Mucosa of descending colon (tissue), 3 donors: ENCODE measurements around the gene POLR2L. TPM values are rescaled to one million over a fixed set of nuclear protein-coding genes. Genes with fewer than 3 reads are reported as not detected.

Experiments used
- ATAC-seq: fragments of 200-7000 bp; cut with Tn5 transposase; one replicate; pipeline ENCODE4 v1.9.1; 2020; ENCODE audit warnings: mild to moderate bottlenecking, moderate library complexity
- DNase-seq, 3 donors: peaks; one replicate each; pipeline ENCODE4 v3.0.0-alpha.2; 2020
- H3K36me3 ChIP-seq: fragments of 200-600 bp; one replicate; pipeline ENCODE4 v1.8.0; 2021; ENCODE audit warnings: low read depth, mild to moderate bottlenecking
- H3K4me1 ChIP-seq: fragments of 200-600 bp; one replicate; pipeline ENCODE4 v1.8.0; 2021; ENCODE audit warnings: low read depth, mild to moderate bottlenecking
- H3K4me3 ChIP-seq: fragments of 200-600 bp; one replicate; pipeline ENCODE4 v1.8.0; 2021; ENCODE audit warnings: mild to moderate bottlenecking
- H3K9me3 ChIP-seq: fragments of 200-600 bp; one replicate; pipeline ENCODE4 v1.8.0; 2021; ENCODE audit warnings: mild to moderate bottlenecking
- CTCF ChIP-seq: fragments of 200-600 bp; IDR thresholded peaks from one replicate; pipeline ENCODE4 v1.8.0; 2022; ENCODE audit warnings: antibody characterized with exemption, mild to moderate bottlenecking
- intact Hi-C, 2 donors: fragments of 100-400 bp; cut with DNase I in 1 of 2; cut with micrococcal nuclease in 1 of 2; formaldehyde crosslinking; loops; one replicate each; pipeline versions ENCODE4 v1.11.0 to v1.11.1; 2022; cut with DNase I, micrococcal nuclease
- total RNA-seq, 3 donors: library from RNA; stranded (reverse); fragmentation: NEBNext Ultra II Directional in 2 of 3; extraction: Animal tissue kit (Norgen Biotek cat#: 25700) in 2 of 3; gene quantifications; one replicate each; pipeline versions ENCODE4 v1.2.1 to v1.2.4, GENCODE V29; 2021 to 2023
- donor health status: DM: no; HTN: no; CAD: no; lungs with moderate emphysema.
- donor health status: DM: no; HTN: no; CAD: no.
- donor health status: DM: no; HTN: yes; CAD: no.

POLR2L gene
- total RNA-seq, 3 donors from 2014 or later: 67.1 to 86.8 (median 82.1) TPM

GRCh38 chr11:827897-828192 is 14.5 kb downstream of the POLR2L start, which contains the start of gene CRACR2B:
TSS of gene CRACR2B (plus strand) at chr11:827919. CDS start at chr11:828608, 689 bp downstream.
- no peaks in the 10 kb centered on the region for H3K9me3 ChIP-seq
- DNase-seq: peak; percentile 78 to 86 (median 84)
- no peak for ATAC-seq
- peak within 1 kb of the TSS; percentile 21 for H3K4me3 ChIP-seq
- no peak for TF ChIP-seq CTCF
- no peaks in the 10 kb centered on the region for H3K36me3 ChIP-seq
- peaks cover 74% of the 10 kb centered on the region for H3K4me1 ChIP-seq
- intact Hi-C loops: no loop called here

- DNase-seq (peak; percentile 62 to 83 (median 83)), ATAC-seq (peak; percentile 61)
- intact Hi-C loops: no loop called here
- Histone ChIP-seq H3K4me3 (peak overlapping the region; percentile 21), H3K4me1 (peaks cover 71% of the 10 kb centered on the region), H3K36me3 (no peaks in the 10 kb centered on the region), H3K9me3 (no peaks in the 10 kb centered on the region)
- no peak for TF ChIP-seq CTCF
Measured at GRCh38 chr11:827146-827896, 15.0 kb downstream of the POLR2L start.

GRCh38 chr11:826836-827145 is 15.5 kb downstream of the POLR2L start:
- Histone ChIP-seq H3K4me1 (peaks cover 66% of the 10 kb centered on the region), H3K4me3 (peak overlapping the region; percentile 21), H3K36me3 (no peaks in the 10 kb centered on the region), H3K9me3 (no peaks in the 10 kb centered on the region)
- TF ChIP-seq CTCF: no peak
- DNase-seq (peak in 1 of 3 donors; percentile 76), ATAC-seq (no peak)
- intact Hi-C loops: no loop called here

DNA sequence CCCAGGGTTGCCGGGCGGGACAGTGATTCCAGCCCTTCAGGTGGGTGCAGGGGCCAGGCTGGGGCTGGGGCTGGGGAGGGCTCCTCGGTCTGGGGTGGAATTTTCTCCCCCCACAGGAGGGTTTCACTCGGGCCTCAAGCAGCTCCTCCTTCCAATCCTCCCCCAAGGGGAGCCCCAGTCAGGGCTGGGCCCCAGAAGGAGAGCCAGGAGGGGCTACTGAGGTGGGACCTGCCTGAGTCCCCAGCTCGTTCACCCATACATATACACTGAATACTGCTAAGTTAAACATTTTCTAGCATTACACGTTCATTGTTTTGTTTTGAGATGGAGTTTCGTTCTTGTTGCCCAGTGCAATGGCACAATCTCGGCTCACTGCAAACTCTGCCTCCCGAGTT is 16.1 kb downstream of the POLR2L start:
- H3K4me3 ChIP-seq: no peak overlapping the region
- intact Hi-C loops: no loop called here
- no peaks in the 10 kb centered on the region for H3K36me3 ChIP-seq
- no peaks in the 10 kb centered on the region for H3K9me3 ChIP-seq
- no peak for TF ChIP-seq CTCF
- peaks cover 68% of the 10 kb centered on the region for H3K4me1 ChIP-seq
- DNase-seq (no peak), ATAC-seq (no peak)

GRCh38 chr11:825366-826226 is 16.7 kb downstream of the POLR2L start:
- intact Hi-C loops: no loop called here
- Histone ChIP-seq H3K9me3 (no peaks in the 10 kb centered on the region), H3K4me1 (peaks cover 68% of the 10 kb centered on the region), H3K36me3 (no peaks in the 10 kb centered on the region), H3K4me3 (no peak overlapping the region)
- TF ChIP-seq CTCF: no peak
- ATAC-seq: peak; percentile 26
- DNase-seq: peak; percentile 71 to 80 (median 79)
